Heart left ventricle (tissue), 13 donors: Measurements from ENCODE around the gene AJAP1.

ENCODE experiments used
- CTCF ChIP-seq, 12 donors: fragments of 200-600 bp; sonication (generic) in 4 of 12; IDR thresholded peaks; one replicate each; pipeline versions ENCODE4 v1.5.0 to v1.8.0; 2018 to 2022; ENCODE audit warnings: antibody characterized with exemption in 12 of 12, mild to moderate bottlenecking in 5 of 12
- POLR2A ChIP-seq, 2 donors: fragments of 450-650 bp; IDR thresholded peaks; one replicate each; pipeline ENCODE4 v1.6.1; 2017; ENCODE audit warnings: antibody characterized with exemption in 2 of 2, mild to moderate bottlenecking in 2 of 2, moderate library complexity in 2 of 2
- donor health status: ischemic (EF 13 %, LVEDD 7.1; RV severe dilation, severe dysfunction).
- donor health status: DM: no; HTN: yes; CAD: no.
- donor health status: DM: no; HTN: no; CAD: no.
- donor health status: ischemic (EF 25% LVEDD 6.9; RV normal size, moderate dysfunction).
- donor health status: ischemic (EF 25% LVEDD 5.7; RV mildly dilated, moderate dysfunction).
- donor health status: ischemic (EF 35%, LVEDD 5.7; RV mildly dilated, moderate dysfunction).
- donor health status: nonischemic (EF 11% LVEDD 7.7; RV severe dilation, severe dysfunction).
- donor health status: DM: yes; HTN: yes; CAD: no.
- donor health status: PGD.
- donor health status: ischemic (EF 29% LVEDD 5.4; RV normal size, mild dysfunction).
- donor health status: nonischemic (EF 23%, LVEDD 6.1; RV moderate dilation, normal function).

DNA sequence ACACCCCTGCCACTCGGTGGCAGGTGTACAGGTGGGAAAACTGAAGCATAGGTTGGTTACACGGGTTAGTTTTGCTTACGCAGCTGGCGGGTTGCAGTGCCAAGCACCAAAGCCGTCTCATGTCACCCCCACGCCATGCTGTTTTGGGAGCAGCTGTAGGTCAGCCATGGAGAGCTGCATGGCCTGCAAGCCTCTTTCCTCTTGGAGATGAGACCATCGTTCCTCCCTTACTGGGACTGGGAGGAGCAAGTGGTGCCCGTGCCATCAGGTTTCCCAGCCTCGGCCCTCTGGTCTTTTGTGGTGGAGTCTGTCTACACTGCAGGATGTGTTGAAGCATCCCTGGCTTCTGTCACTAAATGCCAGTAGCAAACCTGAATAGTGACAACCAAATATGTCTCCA, 46.9 kb downstream of the AJAP1 start:
- TF ChIP-seq CTCF (IDR thresholded peaks at IDR 0.05) (no peak), POLR2A (IDR thresholded peaks at IDR 0.05) (no peak)
